Kidney epithelial cell (primary cell): ENCODE measurements around the gene GSTM2. TPM values are rescaled to one million over a fixed set of nuclear protein-coding genes. Genes with fewer than 3 reads are reported as not detected.

Source experiments
- DNase-seq: peaks from one replicate; pipeline ENCODE4 v3.0.0-alpha.2; 2010; ENCODE audit warnings: low read depth
- H3K27me3 ChIP-seq: 2 replicates; pipeline ENCODE4 v1.6.0; 2011; ENCODE audit warnings: low read length; ENCODE audit not compliant: control insufficient read depth, insufficient read depth
- H3K36me3 ChIP-seq: 2 replicates; pipeline ENCODE4 v1.5.1; 2011; ENCODE audit warnings: low read length; ENCODE audit not compliant: control insufficient read depth, insufficient read depth
- H3K4me3 ChIP-seq: 2 replicates; pipeline ENCODE4 v1.5.1; 2011; ENCODE audit warnings: low read depth, mild to moderate bottlenecking, control low read depth, low read length
- total RNA-seq: library from RNA; depleted of rRNA; stranded (reverse); fragments of >200 nt; gene quantifications from 2 replicates; pipeline ENCODE4 v1.2.3, GENCODE V29; 2015
- TF ChIP-seq, protein P1 (sequence below): IDR thresholded peaks from 2 replicates; pipeline ENCODE4 v1.5.1; 2011; ENCODE audit warnings: mild to moderate bottlenecking, moderate library complexity, low read length, control low read depth, inconsistent platforms; ENCODE audit not compliant: insufficient read depth, poor library complexity, severe bottlenecking

The GSTM2 gene
- total RNA-seq, 1 donor from 2014 or later = 3.8 TPM

DNA sequence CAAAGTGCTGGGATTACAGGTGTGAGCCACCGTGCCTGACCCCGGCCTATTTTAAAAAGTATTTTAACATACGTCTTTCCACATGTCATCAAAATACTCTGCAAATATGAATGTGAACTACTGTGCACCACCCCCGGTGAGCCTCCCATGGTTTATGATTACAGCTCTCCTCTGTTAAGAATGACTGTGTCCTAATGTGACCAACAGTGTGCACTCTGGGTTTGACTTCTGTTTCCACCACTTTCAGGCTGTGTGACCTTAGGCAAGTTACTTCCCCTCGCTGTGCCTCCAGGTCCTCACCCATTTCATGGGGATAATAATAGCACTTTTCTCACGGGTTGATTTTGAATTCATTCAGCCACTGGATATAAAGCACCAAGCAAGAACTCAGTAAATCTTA lies 33.6 kb upstream of the GSTM2 start:
- H3K27me3 ChIP-seq = no peaks in the 10 kb centered on the region
- H3K4me3 ChIP-seq = no peak overlapping the region
- peaks cover 6% of the 10 kb centered on the region for H3K36me3 ChIP-seq
- DNase-seq = no peak
- TF ChIP-seq, protein P1, sequence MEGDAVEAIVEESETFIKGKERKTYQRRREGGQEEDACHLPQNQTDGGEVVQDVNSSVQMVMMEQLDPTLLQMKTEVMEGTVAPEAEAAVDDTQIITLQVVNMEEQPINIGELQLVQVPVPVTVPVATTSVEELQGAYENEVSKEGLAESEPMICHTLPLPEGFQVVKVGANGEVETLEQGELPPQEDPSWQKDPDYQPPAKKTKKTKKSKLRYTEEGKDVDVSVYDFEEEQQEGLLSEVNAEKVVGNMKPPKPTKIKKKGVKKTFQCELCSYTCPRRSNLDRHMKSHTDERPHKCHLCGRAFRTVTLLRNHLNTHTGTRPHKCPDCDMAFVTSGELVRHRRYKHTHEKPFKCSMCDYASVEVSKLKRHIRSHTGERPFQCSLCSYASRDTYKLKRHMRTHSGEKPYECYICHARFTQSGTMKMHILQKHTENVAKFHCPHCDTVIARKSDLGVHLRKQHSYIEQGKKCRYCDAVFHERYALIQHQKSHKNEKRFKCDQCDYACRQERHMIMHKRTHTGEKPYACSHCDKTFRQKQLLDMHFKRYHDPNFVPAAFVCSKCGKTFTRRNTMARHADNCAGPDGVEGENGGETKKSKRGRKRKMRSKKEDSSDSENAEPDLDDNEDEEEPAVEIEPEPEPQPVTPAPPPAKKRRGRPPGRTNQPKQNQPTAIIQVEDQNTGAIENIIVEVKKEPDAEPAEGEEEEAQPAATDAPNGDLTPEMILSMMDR = no peak

DNA sequence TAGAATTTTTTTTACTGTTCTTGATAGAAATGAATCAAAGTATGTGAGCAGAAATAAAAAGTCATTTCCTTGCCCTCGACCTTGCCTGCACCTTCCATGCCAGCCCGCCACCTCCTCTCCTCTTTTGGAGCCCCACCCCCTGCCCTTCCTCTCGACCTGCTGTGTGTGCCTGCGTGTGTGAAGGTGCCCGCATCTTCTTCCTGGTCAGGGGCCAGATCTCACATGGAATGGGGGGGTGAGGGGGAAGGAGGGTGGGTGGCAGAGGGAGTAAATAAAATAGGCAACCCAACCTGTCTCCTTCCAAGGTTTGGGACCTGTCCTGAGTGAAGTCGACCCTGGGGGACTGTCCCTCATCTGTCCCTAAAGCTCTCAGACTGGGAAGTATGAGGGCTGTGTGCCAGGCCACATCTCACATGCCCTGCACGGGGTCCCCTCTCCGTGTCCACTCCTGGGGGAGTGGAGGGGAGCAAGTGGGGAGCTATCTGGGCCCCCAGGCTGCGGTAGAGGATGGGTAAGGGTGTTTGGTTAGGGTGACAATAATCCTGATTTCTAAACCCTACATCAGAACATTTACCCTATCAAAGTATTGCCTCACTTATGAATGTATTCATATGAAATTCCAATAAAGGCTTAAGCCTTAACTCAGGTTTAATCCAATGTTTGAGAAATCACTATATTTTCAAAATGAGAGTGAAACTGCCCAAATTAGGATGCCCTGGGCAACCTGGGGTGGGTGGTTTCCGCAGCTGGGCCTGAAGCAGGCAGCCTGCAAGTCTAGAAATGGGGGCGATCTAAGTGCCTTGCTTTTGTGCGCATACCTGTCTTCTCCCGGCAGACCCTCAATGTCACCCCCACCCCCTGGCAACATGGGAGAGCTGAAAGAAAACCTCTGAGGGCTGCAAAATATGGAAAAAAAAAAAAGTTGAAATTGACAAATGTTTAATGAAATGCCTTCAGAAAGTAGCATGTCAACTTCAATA lies 32.8 kb upstream of the GSTM2 start:
- Histone ChIP-seq H3K4me3 (no peak overlapping the region), H3K36me3 (peaks cover 2% of the 10 kb centered on the region), H3K27me3 (no peaks in the 10 kb centered on the region)
- DNase-seq = no peak
- TF ChIP-seq, protein P1 = no peak

DNA sequence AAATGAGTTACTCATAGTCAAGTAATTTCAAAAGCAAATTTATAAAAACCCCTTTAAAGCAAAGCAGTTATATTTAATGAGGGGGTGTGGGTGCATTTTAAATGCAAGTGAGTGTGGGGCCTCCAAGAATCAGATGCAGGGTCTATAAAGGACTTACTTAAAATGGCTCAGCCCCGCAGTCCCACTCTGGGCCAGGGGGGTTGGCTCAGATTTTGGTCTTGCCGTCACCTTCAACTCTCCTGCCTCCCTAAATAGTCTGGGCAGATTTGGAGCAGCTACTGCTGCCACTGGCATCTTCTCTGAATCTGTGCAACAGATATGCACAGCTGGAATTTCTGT lies 32.0 kb upstream of the GSTM2 start:
- no peaks in the 10 kb centered on the region for H3K27me3 ChIP-seq
- H3K36me3 ChIP-seq = no peaks in the 10 kb centered on the region
- no peak for DNase-seq
- no peak overlapping the region for H3K4me3 ChIP-seq
- TF ChIP-seq, protein P1 = no peak

DNA sequence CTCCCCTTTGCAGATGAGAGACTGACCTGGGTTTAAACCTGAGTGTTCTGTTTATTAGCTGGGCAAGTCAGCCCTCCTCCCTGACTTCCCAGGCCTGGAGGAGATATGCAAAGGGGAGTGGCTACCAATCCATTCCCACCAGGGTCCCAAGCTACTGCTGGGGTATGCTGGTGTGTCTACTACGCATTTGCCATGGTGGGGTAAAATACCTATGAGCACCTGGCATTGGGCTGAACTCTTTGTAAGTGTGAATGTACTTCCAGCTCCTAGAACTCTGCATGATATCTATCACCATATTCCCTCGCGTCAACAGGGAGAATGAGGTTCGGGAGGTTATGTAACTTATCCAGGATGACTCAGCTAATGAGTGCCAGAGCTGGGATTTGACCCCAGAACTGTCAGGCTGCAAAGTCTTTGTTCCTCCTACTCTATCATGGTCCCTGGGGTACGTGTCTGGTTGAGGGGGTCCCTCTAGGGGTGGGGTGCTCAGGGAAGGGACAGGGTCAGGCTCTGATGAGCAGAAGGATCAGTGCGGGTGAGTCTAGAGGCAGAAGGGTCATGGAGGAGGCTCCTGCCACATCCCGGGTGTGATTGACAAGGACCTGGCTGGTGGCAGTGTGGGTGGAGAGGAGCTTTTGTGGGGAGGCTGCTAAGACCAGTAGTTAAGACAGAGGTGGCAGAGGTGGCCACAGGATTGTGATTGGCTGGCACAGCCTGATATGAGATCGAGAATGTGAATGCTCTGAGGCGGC lies 31.5 kb upstream of the GSTM2 start:
- Histone ChIP-seq H3K4me3 (no peak overlapping the region), H3K36me3 (no peaks in the 10 kb centered on the region), H3K27me3 (no peaks in the 10 kb centered on the region)
- no peak for DNase-seq
- TF ChIP-seq, protein P1 = no peak

DNA sequence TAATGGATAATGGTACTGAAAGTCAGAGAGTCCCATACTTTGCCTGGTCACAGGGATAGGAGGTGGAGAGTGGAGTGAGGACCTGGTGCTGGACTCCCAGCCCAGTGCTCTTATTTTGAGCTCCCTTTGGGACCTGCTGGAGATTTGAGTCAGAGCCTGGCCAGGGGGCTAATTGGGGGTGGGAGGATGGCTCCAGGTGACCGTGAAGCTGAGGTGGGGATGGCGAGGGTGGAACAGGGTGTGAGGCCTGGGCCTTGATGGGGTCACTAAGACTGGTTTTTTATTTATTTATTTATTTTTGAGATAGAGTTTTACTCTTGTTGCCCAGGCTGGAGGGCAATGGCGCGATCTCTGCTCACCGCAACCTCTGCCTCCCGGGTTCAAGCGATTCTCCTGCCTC lies 30.4 kb upstream of the GSTM2 start:
- TF ChIP-seq, protein P1 = no peak
- no peaks in the 10 kb centered on the region for H3K36me3 ChIP-seq
- H3K27me3 ChIP-seq = no peaks in the 10 kb centered on the region
- DNase-seq = no peak
- H3K4me3 ChIP-seq = no peak overlapping the region
